CD14-positive monocyte (primary cell): ENCODE measurements around the gene MACROD1. TPM values are rescaled to one million over a fixed set of nuclear protein-coding genes. Genes with fewer than 3 reads are reported as not detected.

ENCODE experiments used
- DNase-seq, 3 donors: peaks; one replicate each; pipeline ENCODE4 v3.0.0-alpha.2; 2011 to 2022
- H2AFZ ChIP-seq: 2 replicates; pipeline ENCODE4 v1.6.0; 2012; ENCODE audit warnings: mild to moderate bottlenecking, low read depth, low read length, inconsistent platforms; ENCODE audit not compliant: insufficient read depth, poor library complexity, severe bottlenecking
- H3K27ac ChIP-seq, 2 donors: 1 replicate in 1 of 2; 2 replicates in 1 of 2; pipeline ENCODE4 v1.5.1; 2012 to 2013; ENCODE audit warnings: low read length in 2 of 2, control low read depth in 1 of 2, inconsistent platforms in 1 of 2, low read depth in 1 of 2, mild to moderate bottlenecking in 1 of 2
- H3K27me3 ChIP-seq, 2 donors: one replicate each; pipeline versions ENCODE4 v1.6.0 to v1.6.1; 2011 to 2013; ENCODE audit warnings: low read length in 2 of 2; ENCODE audit not compliant: control insufficient read depth in 2 of 2, insufficient read depth in 2 of 2
- H3K36me3 ChIP-seq, 2 donors: replicated peaks in 1 of 2; 1 replicate in 1 of 2; 2 replicates in 1 of 2; pipeline versions ENCODE4 v1.5.1 to v1.6.1; 2012 to 2013; ENCODE audit warnings: low read length in 2 of 2, control low read depth in 1 of 2, inconsistent platforms in 1 of 2, mild to moderate bottlenecking in 1 of 2; ENCODE audit not compliant: insufficient read depth in 2 of 2, control insufficient read depth in 1 of 2
- H3K4me1 ChIP-seq, 2 donors: 1 replicate in 1 of 2; 2 replicates in 1 of 2; pipeline versions ENCODE4 v1.5.1 to v1.6.1; 2012 to 2013; ENCODE audit warnings: low read length in 2 of 2, control low read depth in 1 of 2, inconsistent platforms in 1 of 2, mild to moderate bottlenecking in 1 of 2, moderate library complexity in 1 of 2; ENCODE audit not compliant: insufficient read depth in 2 of 2, control insufficient read depth in 1 of 2
- H3K4me2 ChIP-seq: replicated peaks from 2 replicates; pipeline ENCODE3; 2012; ENCODE audit warnings: low read length, moderate library complexity, mild to moderate bottlenecking; ENCODE audit not compliant: poor library complexity, severe bottlenecking; ENCODE audit errors: extremely low read depth
- H3K4me3 ChIP-seq, 3 experiments: fragments of 200-600 bp in 1 of 3; sonication (generic) in 1 of 3; replicated peaks in 1 of 3; 1 replicate in 2 of 3; 2 replicates in 1 of 3; pipeline ENCODE4 v1.5.1; 2011 to 2013; ENCODE audit warnings: low read length in 3 of 3, mild to moderate bottlenecking in 3 of 3, control low read depth in 2 of 3, low read depth in 2 of 3, inconsistent platforms in 1 of 3, moderate library complexity in 1 of 3
- H3K79me2 ChIP-seq: 2 replicates; pipeline ENCODE4 v1.6.0; 2012; ENCODE audit warnings: mild to moderate bottlenecking, control low read depth, inconsistent platforms, low read length, moderate library complexity; ENCODE audit not compliant: insufficient read depth
- H3K9ac ChIP-seq: 2 replicates; pipeline ENCODE4 v1.6.0; 2017; ENCODE audit warnings: low read length, mild to moderate bottlenecking; ENCODE audit not compliant: insufficient read depth, poor library complexity, severe bottlenecking
- H3K9me3 ChIP-seq, 2 donors: replicated peaks in 1 of 2; 1 replicate in 1 of 2; 2 replicates in 1 of 2; pipeline versions ENCODE4 v1.5.1 to v1.6.1; 2012 to 2013; ENCODE audit warnings: low read length in 2 of 2, control low read depth in 1 of 2; ENCODE audit not compliant: control insufficient read depth in 1 of 2, insufficient read depth in 1 of 2
- H4K20me1 ChIP-seq: 2 replicates; pipeline ENCODE4 v1.6.0; 2012; ENCODE audit warnings: mild to moderate bottlenecking, low read length, control low read depth, moderate library complexity; ENCODE audit not compliant: insufficient read depth
- H3K27ac Mint-ChIP-seq, 7 donors: one replicate each; pipeline ENCODE4 v1.8.0; 2020; ENCODE audit warnings: mild to moderate bottlenecking in 7 of 7, mixed read lengths in 7 of 7, moderate library complexity in 6 of 7, inconsistent platforms in 2 of 7
- H3K27me3 Mint-ChIP-seq, 3 donors: one replicate each; pipeline ENCODE4 v1.8.0; 2021 to 2022; ENCODE audit warnings: low read depth in 3 of 3, mild to moderate bottlenecking in 3 of 3, mixed read lengths in 3 of 3, moderate library complexity in 3 of 3, inconsistent platforms in 1 of 3
- H3K36me3 Mint-ChIP-seq, 2 donors: one replicate each; pipeline ENCODE4 v1.8.0; 2020; ENCODE audit warnings: mixed read lengths in 2 of 2, inconsistent platforms in 1 of 2, mild to moderate bottlenecking in 1 of 2
- H3K4me1 Mint-ChIP-seq: one replicate; pipeline ENCODE4 v1.8.0; 2020; ENCODE audit warnings: mild to moderate bottlenecking, mixed read lengths
- H3K4me3 Mint-ChIP-seq, 2 donors: one replicate each; pipeline ENCODE4 v1.8.0; 2020; ENCODE audit warnings: mild to moderate bottlenecking in 2 of 2, mixed read lengths in 2 of 2, moderate library complexity in 1 of 2
- H3K9me3 Mint-ChIP-seq, 7 donors: one replicate each; pipeline ENCODE4 v1.8.0; 2020 to 2022; ENCODE audit warnings: mixed read lengths in 7 of 7, mild to moderate bottlenecking in 6 of 7, moderate library complexity in 6 of 7, inconsistent platforms in 2 of 7
- CTCF ChIP-seq: fragments of 200-600 bp; IDR thresholded peaks from one replicate; pipeline ENCODE4 v1.8.0; 2022; ENCODE audit warnings: antibody characterized with exemption, mild to moderate bottlenecking
- WGBS: methylation state at CpG from one replicate; pipeline ENCODE4 v1.1.5; 2013; ENCODE audit warnings: missing lambda C conversion rate; ENCODE audit not compliant: insufficient coverage; 5-methylcytosine and 5-hydroxymethylcytosine counted together
- intact Hi-C, 2 donors: fragments of 100-400 bp; cut with micrococcal nuclease; formaldehyde crosslinking; loops; one replicate each; pipeline versions ENCODE4 v1.15.0 to v1.15.1; 2023
- polyA plus RNA-seq, 3 donors: library from polyadenylated mRNA; depleted of rRNA in 1 of 3; unstranded in 2 of 3; stranded (reverse) in 1 of 3; fragments of 300-500 nt in 2 of 3; fragments of >200 nt in 1 of 3; fragmentation: Illumina TruSeq in 2 of 3; gene quantifications; 1 replicate in 2 of 3; 2 replicates in 1 of 3; pipeline ENCODE4 v1.2.3, GENCODE V29; 2012 to 2021

MACROD1 gene
- polyA plus RNA-seq, 3 donors = 1.5 to 2.4 (median 2.2) TPM

GRCh38 chr11:64056861-64057260, 109.1 kb downstream of the MACROD1 start:
- peaks cover 28 to 34% (median 32%) of the 10 kb centered on the region in 3 donors for H3K27me3 Mint-ChIP-seq
- WGBS = 91% methylated on average over 12 of the region's 13 CpGs
- peaks cover 0 to 6% (median 0%) of the 10 kb centered on the region in 7 donors for H3K9me3 Mint-ChIP-seq
- peaks cover 0 to 5% of the 10 kb centered on the region in 2 donors for H3K9me3 ChIP-seq
- peaks cover 11% of the 10 kb centered on the region for H3K4me1 Mint-ChIP-seq
- peaks cover 0 to 3% of the 10 kb centered on the region in 2 donors for H3K36me3 Mint-ChIP-seq
- H3K36me3 ChIP-seq = no peaks in the 10 kb centered on the region
- H3K4me2 ChIP-seq = no peak overlapping the region
- H3K9ac ChIP-seq = no peak overlapping the region
- H3K27ac Mint-ChIP-seq = no peak overlapping the region
- H3K27ac ChIP-seq = no peak overlapping the region
- H3K79me2 ChIP-seq = no peaks in the 10 kb centered on the region
- H4K20me1 ChIP-seq = no peaks in the 10 kb centered on the region
- H3K4me3 Mint-ChIP-seq = no peak overlapping the region
- no peak overlapping the region for H3K4me3 ChIP-seq
- no peak for DNase-seq
- H3K27me3 ChIP-seq = peaks cover 11 to 30% of the 10 kb centered on the region in 2 donors
- peaks cover 11 to 14% of the 10 kb centered on the region in 2 donors for H3K4me1 ChIP-seq
- intact Hi-C loops = no loop called here
- no peak overlapping the region for H2AFZ ChIP-seq
- TF ChIP-seq CTCF = no peak

- no peak for DNase-seq
- Histone ChIP-seq H2AFZ (no peak overlapping the region), H3K27me3 (peaks cover 9 to 25% of the 10 kb centered on the region in 2 donors), H3K9ac (no peak overlapping the region), H3K4me3 (no peak overlapping the region), H3K9me3 (peaks cover 0 to 3% of the 10 kb centered on the region in 2 donors), H3K4me2 (no peak overlapping the region), H3K79me2 (no peaks in the 10 kb centered on the region), H3K4me1 (peaks cover 10 to 13% of the 10 kb centered on the region in 2 donors), H3K27ac (no peak overlapping the region), H4K20me1 (no peaks in the 10 kb centered on the region), H3K36me3 (no peaks in the 10 kb centered on the region)
- intact Hi-C loops = no loop called here
- no peak for TF ChIP-seq CTCF
- H3K27ac Mint-ChIP-seq = no peak overlapping the region
- WGBS = 94% methylated on average over 9 of the region's 15 CpGs
- peaks cover 0 to 3% (median 0%) of the 10 kb centered on the region in 7 donors for H3K9me3 Mint-ChIP-seq
- peaks cover 9% of the 10 kb centered on the region for H3K4me1 Mint-ChIP-seq
- H3K4me3 Mint-ChIP-seq = no peak overlapping the region
- H3K36me3 Mint-ChIP-seq = peaks cover 0 to 1% of the 10 kb centered on the region in 2 donors
- peaks cover 23 to 29% (median 27%) of the 10 kb centered on the region in 3 donors for H3K27me3 Mint-ChIP-seq
Observed at GRCh38 chr11:64056213-64056785, 109.6 kb downstream of the MACROD1 start.
